Mesendoderm (in vitro differentiated cells): ENCODE measurements around the gene RARS1.

ENCODE experiments used
- DNase-seq: peaks from one replicate; pipeline ENCODE4 v3.0.0; 2013
- H2AK5ac ChIP-seq: 2 replicates; pipeline ENCODE4 v1.6.1; 2013; ENCODE audit warnings: low read length, inconsistent platforms
- H2BK120ac ChIP-seq: 2 replicates; pipeline ENCODE4 v1.6.1; 2013; ENCODE audit warnings: low read depth, mild to moderate bottlenecking, low read length, moderate library complexity, mixed read lengths
- H2BK15ac ChIP-seq: replicated peaks from 2 replicates; pipeline ENCODE4 v1.6.1; 2013; ENCODE audit warnings: low read depth, mild to moderate bottlenecking, moderate library complexity
- H2BK5ac ChIP-seq: 2 replicates; pipeline ENCODE4 v1.6.1; 2013; ENCODE audit warnings: low read length, inconsistent platforms
- H3K18ac ChIP-seq: 2 replicates; pipeline ENCODE4 v1.6.1; 2013; ENCODE audit warnings: mild to moderate bottlenecking, low read length, mixed read lengths
- H3K23ac ChIP-seq: one replicate; pipeline ENCODE4 v1.6.1; 2013; ENCODE audit warnings: low read length
- H3K27ac ChIP-seq: 2 replicates; pipeline ENCODE4 v1.5.1; 2013; ENCODE audit warnings: low read depth, mild to moderate bottlenecking, inconsistent platforms, low read length, moderate library complexity
- H3K27me3 ChIP-seq: 2 replicates; pipeline ENCODE4 v1.6.1; 2013; ENCODE audit warnings: low read length, control low read depth, mild to moderate bottlenecking, inconsistent platforms; ENCODE audit not compliant: insufficient read depth, poor library complexity
- H3K36me3 ChIP-seq: 2 replicates; pipeline ENCODE4 v1.6.1; 2013; ENCODE audit warnings: low read length, inconsistent platforms; ENCODE audit not compliant: control insufficient read depth, insufficient read depth
- H3K4ac ChIP-seq: one replicate; pipeline ENCODE4 v1.6.1; 2013; ENCODE audit warnings: low read depth, mild to moderate bottlenecking, low read length, moderate library complexity
- H3K4me1 ChIP-seq: 2 replicates; pipeline ENCODE4 v1.6.1; 2013; ENCODE audit warnings: low read depth, low read length, inconsistent platforms; ENCODE audit not compliant: control insufficient read depth
- H3K4me2 ChIP-seq: 2 replicates; pipeline ENCODE4 v1.6.1; 2013; ENCODE audit warnings: low read length
- H3K4me3 ChIP-seq: 2 replicates; pipeline ENCODE4 v1.5.1; 2013; ENCODE audit warnings: mild to moderate bottlenecking, low read length
- H3K56ac ChIP-seq: one replicate; pipeline ENCODE4 v1.6.1; 2013; ENCODE audit warnings: low read length
- H3K79me1 ChIP-seq: 2 replicates; pipeline ENCODE4 v1.6.1; 2013; ENCODE audit warnings: low read length, inconsistent platforms
- H3K79me2 ChIP-seq: 2 replicates; pipeline ENCODE4 v1.6.1; 2013; ENCODE audit warnings: mild to moderate bottlenecking, low read length; ENCODE audit not compliant: control insufficient read depth, insufficient read depth
- H3K9ac ChIP-seq: 2 replicates; pipeline ENCODE4 v1.6.1; 2013; ENCODE audit warnings: low read length, inconsistent platforms
- H4K5ac ChIP-seq: one replicate; pipeline ENCODE4 v1.6.1; 2013; ENCODE audit warnings: low read length
- H4K8ac ChIP-seq: one replicate; pipeline ENCODE4 v1.6.1; 2013; ENCODE audit warnings: low read depth, mild to moderate bottlenecking, control low read depth, low read length, moderate library complexity
- WGBS: extraction: QIAGEN DNeasy Blood & Tissue Kit; methylation state at CpG from one replicate; pipeline ENCODE4 v1.1.7; 2013; ENCODE audit warnings: low lambda C conversion rate, missing lambda C conversion rate; ENCODE audit not compliant: insufficient coverage; ENCODE audit errors: extremely low coverage; 5-methylcytosine and 5-hydroxymethylcytosine counted together

Gene RARS1

DNA sequence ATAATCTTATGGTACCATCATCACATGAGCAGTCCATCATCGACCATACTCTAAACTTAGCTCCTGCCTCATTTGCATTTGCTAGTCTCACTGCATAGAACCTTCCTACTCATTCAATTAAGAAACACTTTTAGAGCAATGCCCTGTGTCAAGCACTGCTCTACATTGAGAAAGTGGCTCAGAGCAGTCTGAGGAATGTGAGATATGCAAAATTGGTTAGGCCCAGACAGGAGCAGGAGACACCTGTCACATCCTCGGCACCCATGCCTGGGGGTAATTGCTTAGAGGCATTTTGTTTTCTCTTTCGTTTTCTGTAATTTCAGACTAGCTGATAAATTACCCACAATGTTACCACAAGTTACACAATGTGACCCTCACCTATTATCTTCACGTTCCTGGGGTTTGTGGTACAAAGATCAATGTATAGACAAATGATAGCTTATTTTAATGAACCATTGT is 4.9 kb upstream of the RARS1 start:
- H2AK5ac ChIP-seq, result no peak overlapping the region
- H3K79me2 ChIP-seq, result peaks cover under 1% of the 10 kb centered on the region
- H3K4ac ChIP-seq, result no peak overlapping the region
- no peak overlapping the region for H3K18ac ChIP-seq
- no peak overlapping the region for H4K8ac ChIP-seq
- peaks cover under 1% of the 10 kb centered on the region for H3K79me1 ChIP-seq
- H3K56ac ChIP-seq, result no peak overlapping the region
- no peak overlapping the region for H3K23ac ChIP-seq
- no peaks in the 10 kb centered on the region for H3K36me3 ChIP-seq
- H3K9ac ChIP-seq, result no peak overlapping the region
- peak; percentile 46 for DNase-seq
- no CpG with 5 or more reads among the region's 4 CpGs for WGBS
- no peaks in the 10 kb centered on the region for H3K27me3 ChIP-seq
- H2BK120ac ChIP-seq, result no peak overlapping the region
- no peak overlapping the region for H4K5ac ChIP-seq
- H2BK15ac ChIP-seq, result no peak overlapping the region
- no peaks in the 10 kb centered on the region for H3K4me1 ChIP-seq
- H3K27ac ChIP-seq, result no peak overlapping the region
- H3K4me2 ChIP-seq, result no peak overlapping the region
- H2BK5ac ChIP-seq, result no peak overlapping the region
- no peak overlapping the region for H3K4me3 ChIP-seq

DNA sequence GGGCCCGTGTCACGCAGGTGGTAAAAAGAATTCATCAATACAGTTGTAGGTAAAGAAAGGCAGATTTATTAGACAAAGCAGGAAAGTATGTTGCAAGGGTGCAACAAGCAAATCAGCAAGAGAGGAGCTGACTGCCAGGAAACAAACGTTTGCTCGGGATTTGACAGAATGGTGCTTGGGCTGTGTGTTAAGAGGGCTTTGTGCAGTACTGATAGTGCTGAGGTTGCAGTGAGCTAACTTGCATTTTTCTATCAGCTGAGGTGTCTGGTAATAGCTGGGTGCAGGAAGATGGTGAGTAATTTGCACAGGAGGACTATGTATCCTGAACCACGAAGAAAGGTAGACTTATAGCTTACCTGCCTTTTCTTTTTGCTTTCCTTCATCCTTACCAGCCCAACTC is 3.9 kb upstream of the RARS1 start:
- no peaks in the 10 kb centered on the region for H3K27me3 ChIP-seq
- H3K79me2 ChIP-seq, result peaks cover 7% of the 10 kb centered on the region
- H3K18ac ChIP-seq, result no peak overlapping the region
- H3K23ac ChIP-seq, result no peak overlapping the region
- DNase-seq, result no peak
- no peak overlapping the region for H4K5ac ChIP-seq
- no peak overlapping the region for H2BK15ac ChIP-seq
- no peak overlapping the region for H3K4me2 ChIP-seq
- H3K56ac ChIP-seq, result no peak overlapping the region
- no peak overlapping the region for H3K4ac ChIP-seq
- no peak overlapping the region for H2BK120ac ChIP-seq
- no peak overlapping the region for H3K9ac ChIP-seq
- no peaks in the 10 kb centered on the region for H3K4me1 ChIP-seq
- no peak overlapping the region for H4K8ac ChIP-seq
- no peak overlapping the region for H3K4me3 ChIP-seq
- H2BK5ac ChIP-seq, result no peak overlapping the region
- H3K79me1 ChIP-seq, result peaks cover 6% of the 10 kb centered on the region
- no peak overlapping the region for H3K27ac ChIP-seq
- no peaks in the 10 kb centered on the region for H3K36me3 ChIP-seq
- H2AK5ac ChIP-seq, result no peak overlapping the region
- WGBS, result no CpG with 5 or more reads among the region's 5 CpGs

DNA sequence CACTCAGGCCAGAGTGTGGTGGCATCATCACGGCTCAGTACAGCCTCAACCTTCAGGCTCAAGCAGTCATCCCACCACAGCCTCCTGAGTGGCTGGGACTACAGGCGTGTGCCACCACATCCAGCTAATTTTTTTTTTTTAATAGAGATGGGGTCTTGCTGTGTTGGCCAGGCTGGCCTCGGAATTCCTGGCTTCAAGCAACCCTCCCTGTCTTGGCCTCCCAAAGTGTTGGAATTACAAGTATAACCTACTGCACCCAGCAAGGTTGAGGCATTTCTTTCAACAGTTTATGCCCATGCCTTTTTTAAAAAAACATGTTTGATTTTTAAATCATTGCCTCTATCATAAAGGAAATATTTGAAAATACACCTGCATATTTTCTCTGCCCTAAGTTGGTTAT is 2.8 kb downstream of the RARS1 start:
- Histone ChIP-seq H3K4me1 (no peaks in the 10 kb centered on the region), H3K27ac (no peak overlapping the region), H4K8ac (no peak overlapping the region), H3K79me2 (peaks cover 11% of the 10 kb centered on the region), H3K4me3 (no peak overlapping the region), H3K27me3 (no peaks in the 10 kb centered on the region), H3K56ac (no peak overlapping the region), H3K23ac (no peak overlapping the region), H2BK5ac (no peak overlapping the region), H2BK15ac (no peak overlapping the region), H3K4me2 (no peak overlapping the region), H3K36me3 (peaks cover 3% of the 10 kb centered on the region), H2AK5ac (no peak overlapping the region), H3K79me1 (peaks cover 8% of the 10 kb centered on the region), H3K9ac (no peak overlapping the region), H3K18ac (no peak overlapping the region), H4K5ac (no peak overlapping the region), H2BK120ac (no peak overlapping the region), H3K4ac (no peak overlapping the region)
- no CpG with 5 or more reads among the region's 3 CpGs for WGBS
- no peak for DNase-seq

DNA sequence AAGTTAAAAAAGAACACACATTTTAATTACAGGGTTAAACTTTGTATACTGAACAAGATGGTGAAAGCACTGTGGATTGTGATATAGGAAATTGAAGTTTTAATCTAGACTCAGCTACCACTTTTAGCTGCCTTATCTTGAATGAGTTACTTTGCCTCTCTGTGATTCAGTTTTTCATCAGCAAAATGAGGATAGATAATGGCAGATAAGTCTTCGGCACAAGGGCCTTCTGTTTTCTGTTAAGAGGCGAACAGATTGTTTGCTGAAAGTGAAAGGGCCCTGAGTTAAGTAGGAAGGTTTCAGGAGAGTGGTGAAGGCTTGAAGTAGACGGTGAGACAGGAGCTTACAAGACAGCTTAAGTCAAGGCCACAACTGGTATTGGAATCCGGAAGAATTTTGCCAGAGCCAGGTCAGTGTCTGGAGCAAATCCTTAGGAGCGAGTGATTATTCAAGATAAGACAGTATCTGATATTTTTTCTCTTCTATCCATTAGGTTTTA is 7.8 kb downstream of the RARS1 start:
- Histone ChIP-seq H3K79me2 (no peaks in the 10 kb centered on the region), H3K9ac (no peak overlapping the region), H3K36me3 (peaks cover 5% of the 10 kb centered on the region), H2BK5ac (no peak overlapping the region), H3K18ac (no peak overlapping the region), H2BK120ac (no peak overlapping the region), H3K4me2 (no peak overlapping the region), H2BK15ac (no peak overlapping the region), H4K8ac (no peak overlapping the region), H4K5ac (no peak overlapping the region), H3K27ac (no peak overlapping the region), H3K4me1 (no peaks in the 10 kb centered on the region), H2AK5ac (no peak overlapping the region), H3K23ac (no peak overlapping the region), H3K27me3 (no peaks in the 10 kb centered on the region), H3K4ac (no peak overlapping the region), H3K56ac (no peak overlapping the region), H3K4me3 (no peak overlapping the region), H3K79me1 (no peaks in the 10 kb centered on the region)
- WGBS, result no CpG with 5 or more reads among the region's 5 CpGs
- no peak for DNase-seq

DNA sequence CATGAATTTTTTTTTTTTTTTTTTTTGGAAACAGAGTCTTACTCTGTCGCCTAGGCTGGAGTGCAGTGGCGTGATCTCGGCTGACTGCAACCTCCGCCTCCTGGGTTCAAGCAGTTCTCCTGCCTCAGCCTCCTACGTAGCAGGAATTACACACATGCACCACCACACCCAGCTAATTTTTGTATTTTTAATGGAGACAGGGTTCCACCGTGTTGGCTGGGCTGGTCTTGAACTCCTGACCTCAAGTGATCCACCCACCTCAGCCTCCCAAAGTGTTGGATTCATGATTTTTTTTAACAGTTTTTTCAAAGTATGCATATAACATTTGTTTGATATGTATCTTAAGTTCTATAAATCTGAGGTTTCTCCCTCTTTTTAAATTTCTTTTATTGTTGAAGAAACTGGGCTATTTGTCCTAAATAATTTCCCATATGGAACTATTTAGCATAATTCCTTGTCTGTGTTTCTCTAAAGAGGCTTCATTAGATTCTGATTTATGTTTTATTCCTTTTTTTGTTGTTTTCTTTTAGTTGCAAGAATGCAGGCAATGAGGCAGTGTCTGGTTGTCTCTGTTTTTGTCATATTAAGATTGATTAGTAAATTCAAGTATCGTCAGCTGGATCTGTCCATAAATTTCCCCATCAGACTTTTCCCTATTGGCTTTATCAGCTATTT is 16.4 kb downstream of the RARS1 start:
- no peak overlapping the region for H3K27ac ChIP-seq
- H3K36me3 ChIP-seq, result peaks cover 2% of the 10 kb centered on the region
- H3K4me3 ChIP-seq, result no peak overlapping the region
- WGBS, result no CpG with 5 or more reads among the region's 7 CpGs
- no peak overlapping the region for H2AK5ac ChIP-seq
- H3K56ac ChIP-seq, result no peak overlapping the region
- H2BK15ac ChIP-seq, result no peak overlapping the region
- no peak overlapping the region for H2BK120ac ChIP-seq
- H3K79me1 ChIP-seq, result no peaks in the 10 kb centered on the region
- H3K4me1 ChIP-seq, result no peaks in the 10 kb centered on the region
- H4K5ac ChIP-seq, result no peak overlapping the region
- DNase-seq, result no peak
- no peak overlapping the region for H4K8ac ChIP-seq
- H3K4ac ChIP-seq, result no peak overlapping the region
- H3K79me2 ChIP-seq, result no peaks in the 10 kb centered on the region
- no peaks in the 10 kb centered on the region for H3K27me3 ChIP-seq
- no peak overlapping the region for H3K4me2 ChIP-seq
- no peak overlapping the region for H3K18ac ChIP-seq
- no peak overlapping the region for H2BK5ac ChIP-seq
- H3K23ac ChIP-seq, result no peak overlapping the region
- H3K9ac ChIP-seq, result no peak overlapping the region
